ENCODE results near the gene MYBPC1.
"Not testable (repeated sequence)": the region's sequence is repeated elsewhere in the genome, so short reads cannot be mapped to it uniquely, and the experiment has no call there.

The MYBPC1 gene

GRCh38 chr12:101734482-101734881, 139.7 kb downstream of the MYBPC1 start:
- not testable (repeated sequence) for DNase-seq (ENCODE audit: low read depth in 2 of 2)
